GM15510 (cell line): ENCODE data around the gene NBDY.

Experiments used
- POLR2A ChIP-seq: IDR thresholded peaks from 3 replicates; pipeline ENCODE4 v1.6.1; 2011; ENCODE audit warnings: borderline replicate concordance; ENCODE audit not compliant: insufficient read length; ENCODE audit errors: extremely low read depth

Gene NBDY

GRCh38 chrX:56786889-56787733, 58.1 kb downstream of the NBDY start:
- TF ChIP-seq POLR2A, result no peak

- TF ChIP-seq POLR2A, result no peak
Observed at GRCh38 chrX:56787734-56788152, 58.7 kb downstream of the NBDY start.

GRCh38 chrX:56788229-56788628, 59.2 kb downstream of the NBDY start:
- no peak for TF ChIP-seq POLR2A

- TF ChIP-seq POLR2A, result no peak
Observed at GRCh38 chrX:56788717-56789122, 59.7 kb downstream of the NBDY start.

- no peak for TF ChIP-seq POLR2A
Observed at GRCh38 chrX:56789518-56790070, 60.6 kb downstream of the NBDY start.

- no peak for TF ChIP-seq POLR2A
Observed at GRCh38 chrX:56790778-56791177, 61.7 kb downstream of the NBDY start.

GRCh38 chrX:56791456-56791855, 62.4 kb downstream of the NBDY start:
- no peak for TF ChIP-seq POLR2A

- TF ChIP-seq POLR2A, result no peak
Observed at GRCh38 chrX:56792270-56793111, 63.4 kb downstream of the NBDY start.

- no peak for TF ChIP-seq POLR2A
Observed at GRCh38 chrX:56793112-56793430, 64.0 kb downstream of the NBDY start.

GRCh38 chrX:56793521-56794320, 64.7 kb downstream of the NBDY start:
- no peak for TF ChIP-seq POLR2A

GRCh38 chrX:56794404-56795230, 65.6 kb downstream of the NBDY start:
- no peak for TF ChIP-seq POLR2A

- no peak for TF ChIP-seq POLR2A
Observed at GRCh38 chrX:56795309-56795868, 66.3 kb downstream of the NBDY start.

GRCh38 chrX:56796641-56797395, 67.8 kb downstream of the NBDY start:
- no peak for TF ChIP-seq POLR2A

GRCh38 chrX:56797574-56798338, 68.7 kb downstream of the NBDY start:
- TF ChIP-seq POLR2A, result no peak
